ENCODE data around the gene GGTLC1.

GRCh38 chr20:23971310-23971709 lies 17.3 kb downstream of the GGTLC1 start:
- no peak for TF ChIP-seq EZH2 (IDR thresholded peaks at IDR 0.05; ENCODE audit: low read length, unreplicated experiment)
- no peak for TF ChIP-seq CTCF (conservative IDR thresholded peaks at IDR 0.05; ENCODE audit: low read depth, low read length)
